ENCODE data around the gene ADD2. TPM values are rescaled to one million over a fixed set of nuclear protein-coding genes. Genes with fewer than 3 reads are reported as not detected.

ADD2 gene
- total and polyA plus RNA-seq, 12 donors: 0.20 to 5.6 (median 1.9) TPM; not detected in 1

DNA sequence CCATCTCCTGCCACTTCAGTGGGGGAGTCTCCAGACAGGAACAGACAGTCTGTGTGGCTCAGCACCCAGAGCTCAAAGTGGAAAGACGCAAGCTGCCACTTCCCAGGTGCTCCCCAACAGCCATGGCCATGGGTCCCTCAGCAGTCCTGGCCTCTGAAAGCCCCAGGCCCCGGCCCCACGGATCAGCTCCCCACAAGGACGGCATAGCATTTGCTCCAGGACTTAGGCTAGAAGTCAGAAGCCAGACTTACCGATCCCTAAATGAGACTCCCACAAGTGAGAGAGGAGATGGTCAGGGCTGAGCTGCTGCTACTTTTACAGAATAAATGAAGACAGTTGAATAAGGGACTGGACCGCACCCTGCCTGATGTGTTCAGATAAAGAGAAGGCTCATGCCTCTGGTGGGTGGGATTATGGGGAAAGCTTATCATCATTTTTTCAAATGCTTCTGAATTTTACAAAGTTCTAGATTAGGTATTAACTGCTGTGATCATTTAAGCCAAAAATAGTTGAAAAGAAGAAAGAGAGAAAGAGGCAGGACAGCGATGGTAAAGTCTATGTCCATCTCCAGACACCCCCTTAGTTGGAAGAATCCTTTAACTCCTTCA is 50.5 kb downstream of the ADD2 start:
- H3K4me1 ChIP-seq (replicated peaks in 1 of 2): no peaks in the 10 kb centered on the region
- H3K36me3 ChIP-seq (replicated peaks in 1 of 2): no peaks in the 10 kb centered on the region
- no peak overlapping the region for H3K27ac ChIP-seq
- H3K27me3 ChIP-seq: no peaks in the 10 kb centered on the region
- WGBS, 4 donors: 79 to 87% (median 81%) methylated on average over 3 to 7 of the region's 7 CpGs
- TF ChIP-seq POLR2A (IDR thresholded peaks at IDR 0.05): no peak
- TF ChIP-seq, protein P1, sequence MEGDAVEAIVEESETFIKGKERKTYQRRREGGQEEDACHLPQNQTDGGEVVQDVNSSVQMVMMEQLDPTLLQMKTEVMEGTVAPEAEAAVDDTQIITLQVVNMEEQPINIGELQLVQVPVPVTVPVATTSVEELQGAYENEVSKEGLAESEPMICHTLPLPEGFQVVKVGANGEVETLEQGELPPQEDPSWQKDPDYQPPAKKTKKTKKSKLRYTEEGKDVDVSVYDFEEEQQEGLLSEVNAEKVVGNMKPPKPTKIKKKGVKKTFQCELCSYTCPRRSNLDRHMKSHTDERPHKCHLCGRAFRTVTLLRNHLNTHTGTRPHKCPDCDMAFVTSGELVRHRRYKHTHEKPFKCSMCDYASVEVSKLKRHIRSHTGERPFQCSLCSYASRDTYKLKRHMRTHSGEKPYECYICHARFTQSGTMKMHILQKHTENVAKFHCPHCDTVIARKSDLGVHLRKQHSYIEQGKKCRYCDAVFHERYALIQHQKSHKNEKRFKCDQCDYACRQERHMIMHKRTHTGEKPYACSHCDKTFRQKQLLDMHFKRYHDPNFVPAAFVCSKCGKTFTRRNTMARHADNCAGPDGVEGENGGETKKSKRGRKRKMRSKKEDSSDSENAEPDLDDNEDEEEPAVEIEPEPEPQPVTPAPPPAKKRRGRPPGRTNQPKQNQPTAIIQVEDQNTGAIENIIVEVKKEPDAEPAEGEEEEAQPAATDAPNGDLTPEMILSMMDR (IDR thresholded peaks at IDR 0.05): no peak
- no peaks in the 10 kb centered on the region for H3K9me3 ChIP-seq (replicated peaks in 1 of 3)
- DNase-seq: peak in 1 of 7 donors; percentile 27
- no peak overlapping the region for H3K4me3 ChIP-seq
- intact Hi-C loops (cut with DNase I): no loop called here

DNA sequence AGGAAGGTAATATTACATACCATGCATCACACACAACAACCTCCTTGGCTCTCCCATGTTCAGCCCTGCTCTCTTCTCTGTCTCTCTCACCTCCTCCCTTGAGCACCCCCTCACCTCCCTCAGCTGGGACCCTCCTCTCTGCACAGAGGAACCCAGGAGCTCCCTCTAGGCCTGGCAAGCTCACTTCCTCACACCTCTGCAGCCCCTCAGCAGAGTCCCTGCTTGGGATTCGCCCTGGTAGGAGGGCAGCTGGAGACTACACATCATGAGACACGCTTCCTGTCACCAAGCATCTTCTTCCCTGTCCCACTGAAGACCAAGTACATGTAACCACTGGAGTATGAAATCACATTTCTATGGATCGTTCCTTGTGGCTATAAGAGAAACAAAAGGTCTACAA is 51.0 kb downstream of the ADD2 start:
- H3K9me3 ChIP-seq (replicated peaks in 1 of 3): no peaks in the 10 kb centered on the region
- H3K27me3 ChIP-seq: no peaks in the 10 kb centered on the region
- 82 to 97% (median 86%) methylated on average over 3 of the region's 3 CpGs for WGBS, 4 donors

DNA sequence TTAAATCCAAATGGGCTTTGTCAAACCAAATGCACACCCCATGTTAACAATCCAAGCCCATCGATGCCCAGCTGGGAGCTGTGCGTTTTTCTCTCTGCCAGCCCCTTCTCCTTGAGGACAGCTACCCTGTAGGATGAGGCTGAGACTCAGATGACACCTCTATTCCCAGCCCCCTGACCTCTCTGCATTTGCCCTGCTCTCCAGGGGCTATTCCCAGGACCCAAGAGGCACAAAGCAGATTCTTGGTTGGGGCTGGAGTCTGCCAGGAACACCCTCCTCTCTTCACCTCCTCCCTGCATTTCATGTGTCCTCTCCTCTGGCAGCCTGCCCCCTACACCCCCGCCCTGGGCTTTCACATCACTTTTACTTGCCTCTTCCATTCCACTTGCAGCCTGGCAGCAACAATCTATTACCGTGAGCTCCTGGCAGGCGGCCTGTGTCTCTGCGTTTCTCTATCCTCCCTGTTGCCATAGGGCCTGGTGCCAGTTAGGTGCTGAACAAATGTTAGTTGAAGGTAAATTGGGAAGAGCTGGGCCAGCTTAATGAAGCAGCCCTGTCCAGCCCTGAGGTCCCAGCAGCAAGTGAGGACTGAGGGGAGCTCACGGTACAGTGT is 51.8 kb downstream of the ADD2 start:
- H3K4me1 ChIP-seq (replicated peaks in 1 of 2): no peaks in the 10 kb centered on the region
- peak in 1 of 7 donors; percentile 83 for DNase-seq
- intact Hi-C loops (cut with DNase I): no loop called here
- TF ChIP-seq POLR2A (IDR thresholded peaks at IDR 0.05): no peak
- TF ChIP-seq, protein P1 (IDR thresholded peaks at IDR 0.05): no peak
- no peak overlapping the region for H3K4me3 ChIP-seq
- no peaks in the 10 kb centered on the region for H3K9me3 ChIP-seq (replicated peaks in 1 of 3)
- 67 to 80% (median 73%) methylated on average over 7 of the region's 7 CpGs for WGBS, 4 donors
- no peaks in the 10 kb centered on the region for H3K27me3 ChIP-seq
- no peaks in the 10 kb centered on the region for H3K36me3 ChIP-seq (replicated peaks in 1 of 2)
- H3K27ac ChIP-seq: no peak overlapping the region

More for the DNA sequence above, 51.0 kb downstream of the ADD2 start:
- Histone ChIP-seq H3K27ac (no peak overlapping the region), H3K4me1 (replicated peaks in 1 of 2) (no peaks in the 10 kb centered on the region), H3K36me3 (replicated peaks in 1 of 2) (no peaks in the 10 kb centered on the region), H3K4me3 (no peak overlapping the region)
- TF ChIP-seq POLR2A (IDR thresholded peaks at IDR 0.05): no peak
- TF ChIP-seq, protein P1 (IDR thresholded peaks at IDR 0.05): no peak
- peak in 1 of 7 donors; percentile 20 for DNase-seq
- intact Hi-C loops (cut with DNase I): no loop called here

DNA sequence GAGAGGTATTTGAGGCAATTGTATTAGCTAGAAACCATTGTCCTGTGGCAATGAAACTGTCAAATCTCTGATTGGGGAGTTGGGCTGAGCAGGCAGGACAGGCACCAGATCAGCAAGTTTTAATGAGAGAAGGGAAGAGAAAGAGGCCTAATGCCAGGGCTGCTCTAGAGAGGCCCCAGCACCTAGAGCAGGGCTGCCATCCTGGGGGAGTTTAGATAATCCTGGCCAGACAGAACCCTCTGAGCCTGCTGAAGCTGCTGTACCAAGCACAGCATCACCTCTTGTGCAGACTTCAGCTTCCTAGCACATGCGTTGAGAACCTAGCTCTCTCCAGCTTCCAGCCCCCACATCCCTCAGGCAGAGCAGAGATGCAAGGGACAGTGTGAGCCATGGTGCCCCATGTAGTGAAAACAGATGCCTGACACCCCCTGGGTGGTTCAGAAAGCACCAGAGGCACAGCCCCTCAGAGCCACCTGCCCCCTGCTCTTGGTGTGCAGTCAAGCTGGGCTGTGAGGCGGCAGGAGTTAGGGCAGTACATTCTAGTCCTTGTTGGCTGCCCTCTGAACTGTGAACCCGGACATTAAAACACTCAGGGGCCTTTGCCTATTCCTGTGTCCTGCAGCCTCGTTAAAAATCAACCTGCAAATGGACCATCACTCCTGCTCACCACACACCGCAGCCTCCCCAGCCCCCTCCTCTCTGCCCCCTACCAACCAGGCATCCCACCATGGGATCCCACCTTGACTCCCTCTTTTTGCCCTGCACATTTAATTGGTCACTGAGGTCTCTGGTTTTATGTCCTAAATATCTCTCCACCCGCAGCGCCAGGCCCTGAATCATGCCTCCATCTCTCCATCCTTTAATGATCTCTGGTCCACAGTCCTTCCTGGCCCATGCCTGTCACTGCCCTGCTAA is 52.7 kb downstream of the ADD2 start:
- Histone ChIP-seq H3K9me3 (replicated peaks in 1 of 3) (no peaks in the 10 kb centered on the region), H3K4me3 (no peak overlapping the region), H3K4me1 (replicated peaks in 1 of 2) (no peaks in the 10 kb centered on the region), H3K36me3 (replicated peaks in 1 of 2) (no peaks in the 10 kb centered on the region), H3K27ac (no peak overlapping the region), H3K27me3 (no peaks in the 10 kb centered on the region)
- intact Hi-C loops (cut with DNase I): no loop called here
- peak in 1 of 7 donors; percentile 46 for DNase-seq
- TF ChIP-seq, protein P1 (IDR thresholded peaks at IDR 0.05): no peak
- TF ChIP-seq POLR2A (IDR thresholded peaks at IDR 0.05): no peak
- WGBS, 4 donors: 76 to 84% (median 80%) methylated on average over 6 to 7 of the region's 7 CpGs

All from adrenal gland (tissue), 12 donors.